Activated T-cell treated with anti-CD3 and anti-CD28 coated beads, Interleukin-2, amount 50 U/mL, for 72 hours (primary cell): ENCODE results near the gene TMEM106A. TPM values are rescaled to one million over a fixed set of nuclear protein-coding genes. Genes with fewer than 3 reads are reported as not detected.

Experiments used
- total RNA-seq, 2 donors: library from RNA; stranded (reverse); gene quantifications; one replicate each; pipeline ENCODE4 v1.2.3, GENCODE V29; 2022

The TMEM106A gene
- total RNA-seq, 2 donors from 2014 or later = 11.7 to 21.6 TPM

Other genes starting within 250 kb of the TMEM106A start
- 10 to 100 TPM; 50.7 to 52.2 TPM for gene AARSD1, start 247.4 kb upstream of the TMEM106A start, total RNA-seq
- gene PTGES3L, start 231.8 kb upstream of the TMEM106A start, total RNA-seq = under 1 TPM; 0.36 to 0.95 TPM
- 10 to 100 TPM in 1 of 2 donors, 1 to 10 TPM in 1; 10.0 to 11.5 TPM for gene RUNDC1, start 231.3 kb upstream of the TMEM106A start, total RNA-seq
- gene RPL27, start 213.5 kb upstream of the TMEM106A start, total RNA-seq = 1,000 to 10,000 TPM; 1,142 to 1,191 TPM
- 10 to 100 TPM; 28.3 to 63.3 TPM for gene IFI35, start 205.1 kb upstream of the TMEM106A start, total RNA-seq
- gene VAT1, start 189.5 kb upstream of the TMEM106A start, total RNA-seq = 10 to 100 TPM; 13.2 to 23.2 TPM
- gene RND2, start 186.6 kb upstream of the TMEM106A start, total RNA-seq = not detected
- gene BRCA1, start 86.5 kb upstream of the TMEM106A start, total RNA-seq = 100 to 1,000 TPM; 111 to 137 TPM
- gene NBR1, start 40.7 kb upstream of the TMEM106A start, total RNA-seq = 10 to 100 TPM; 86.3 to 92.1 TPM
- under 1 TPM in 1 of 2 donors, not detected in 1; 0.74 TPM for gene CCDC200, start 16.7 kb downstream of the TMEM106A start, total RNA-seq
- gene RNU2-1, start 22.1 kb downstream of the TMEM106A start, total RNA-seq = 1,000 to 10,000 TPM; 4,759 to 5,082 TPM
- gene ARL4D, start 187.1 kb downstream of the TMEM106A start, total RNA-seq = 1 to 10 TPM; 3.2 to 3.6 TPM